ENCODE results near the gene AIFM1. TPM values are rescaled to one million over a fixed set of nuclear protein-coding genes. Genes with fewer than 3 reads are reported as not detected.

AIFM1 gene
- total and polyA plus RNA-seq, 12 donors, result 37.4 to 163 (median 69.6) TPM

DNA sequence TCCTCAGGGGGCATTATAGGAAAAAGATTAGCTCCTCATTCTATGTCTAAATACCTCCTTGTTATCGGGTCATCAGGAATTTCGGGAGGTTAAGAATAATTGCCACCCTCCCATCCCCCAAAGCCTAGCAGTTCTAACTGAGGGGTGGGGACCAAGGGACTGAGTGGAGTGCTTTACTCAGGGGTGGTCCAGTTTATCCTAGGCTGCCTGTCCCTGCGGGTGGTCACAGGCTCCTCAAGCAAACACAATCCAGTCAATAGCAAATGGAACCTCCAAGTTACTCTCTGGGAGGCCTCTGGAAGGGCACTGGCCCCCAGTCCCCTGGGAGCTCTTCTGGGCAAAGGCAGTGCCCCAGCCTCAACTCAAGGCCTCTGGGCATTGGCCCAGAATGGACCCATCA, 62.0 kb downstream of the AIFM1 start:
- WGBS, 4 donors, result 73 to 100% (median 83%) methylated on average over 2 to 3 of the region's 3 CpGs

DNA sequence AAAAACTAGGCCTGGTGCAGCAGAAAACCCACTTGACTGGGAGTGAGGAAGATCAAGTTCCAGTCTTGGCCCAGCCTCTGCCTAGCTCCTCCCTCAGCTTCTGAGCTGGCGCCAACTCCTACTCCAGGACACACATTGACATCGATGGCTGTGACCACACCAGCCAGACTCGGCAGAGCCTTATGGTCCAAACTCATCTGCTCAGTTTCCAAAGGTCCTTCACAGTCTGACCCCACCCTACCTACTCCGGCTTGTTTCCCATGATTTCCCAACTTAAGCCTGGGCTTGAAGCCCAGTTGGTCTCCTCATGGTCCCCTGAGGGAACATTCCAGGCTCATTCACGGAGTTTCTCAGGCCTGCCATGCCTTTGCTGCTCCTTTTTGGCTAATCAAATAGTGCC, 65.5 kb downstream of the AIFM1 start:
- 50 to 78% (median 63%) methylated on average over 1 to 5 of the region's 5 CpGs for WGBS, 4 donors

More for the DNA sequence above, 62.0 kb downstream of the AIFM1 start:
- intact Hi-C loops (cut with DNase I), result no loop called here
- Histone ChIP-seq H3K4me3 (no peak overlapping the region), H3K4me1 (replicated peaks in 1 of 2) (peaks cover 0 to 4% of the 10 kb centered on the region in 2 donors), H3K9me3 (replicated peaks in 1 of 3) (no peaks in the 10 kb centered on the region), H3K36me3 (replicated peaks in 1 of 2) (no peaks in the 10 kb centered on the region), H3K27me3 (no peaks in the 10 kb centered on the region), H3K27ac (no peak overlapping the region)
- DNase-seq, result no peak
- TF ChIP-seq POLR2A (IDR thresholded peaks at IDR 0.05), result no peak
- TF ChIP-seq, protein P1, sequence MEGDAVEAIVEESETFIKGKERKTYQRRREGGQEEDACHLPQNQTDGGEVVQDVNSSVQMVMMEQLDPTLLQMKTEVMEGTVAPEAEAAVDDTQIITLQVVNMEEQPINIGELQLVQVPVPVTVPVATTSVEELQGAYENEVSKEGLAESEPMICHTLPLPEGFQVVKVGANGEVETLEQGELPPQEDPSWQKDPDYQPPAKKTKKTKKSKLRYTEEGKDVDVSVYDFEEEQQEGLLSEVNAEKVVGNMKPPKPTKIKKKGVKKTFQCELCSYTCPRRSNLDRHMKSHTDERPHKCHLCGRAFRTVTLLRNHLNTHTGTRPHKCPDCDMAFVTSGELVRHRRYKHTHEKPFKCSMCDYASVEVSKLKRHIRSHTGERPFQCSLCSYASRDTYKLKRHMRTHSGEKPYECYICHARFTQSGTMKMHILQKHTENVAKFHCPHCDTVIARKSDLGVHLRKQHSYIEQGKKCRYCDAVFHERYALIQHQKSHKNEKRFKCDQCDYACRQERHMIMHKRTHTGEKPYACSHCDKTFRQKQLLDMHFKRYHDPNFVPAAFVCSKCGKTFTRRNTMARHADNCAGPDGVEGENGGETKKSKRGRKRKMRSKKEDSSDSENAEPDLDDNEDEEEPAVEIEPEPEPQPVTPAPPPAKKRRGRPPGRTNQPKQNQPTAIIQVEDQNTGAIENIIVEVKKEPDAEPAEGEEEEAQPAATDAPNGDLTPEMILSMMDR (IDR thresholded peaks at IDR 0.05), result no peak

GRCh38 chrX:130098210-130098552, 67.5 kb downstream of the AIFM1 start:
- 39 to 58% (median 56%) methylated on average over 5 of the region's 5 CpGs; no CpG with 5 or more reads in 1 of the 4 donors for WGBS, 4 donors
- TF ChIP-seq, protein P1 (IDR thresholded peaks at IDR 0.05), result no peak
- no peak for TF ChIP-seq POLR2A (IDR thresholded peaks at IDR 0.05)
- H3K27ac ChIP-seq, result peak overlapping the region in 1 of 5 donors; percentile 22

More for the DNA sequence above, 65.5 kb downstream of the AIFM1 start:
- no peak for TF ChIP-seq POLR2A (IDR thresholded peaks at IDR 0.05)
- TF ChIP-seq, protein P1 (IDR thresholded peaks at IDR 0.05), result no peak
- Histone ChIP-seq H3K4me3 (no peak overlapping the region), H3K9me3 (replicated peaks in 1 of 3) (no peaks in the 10 kb centered on the region), H3K4me1 (replicated peaks in 1 of 2) (peaks cover 0 to 15% of the 10 kb centered on the region in 2 donors), H3K27ac (peak overlapping the region in 1 of 5 donors; percentile 3), H3K36me3 (replicated peaks in 1 of 2) (no peaks in the 10 kb centered on the region), H3K27me3 (no peaks in the 10 kb centered on the region)
- DNase-seq, result peak in 4 of 7 donors; percentile 25 to 53 (median 36)
- intact Hi-C loops (cut with DNase I), result no loop called here

GRCh38 chrX:130097507-130098209, 68.0 kb downstream of the AIFM1 start:
- TF ChIP-seq, protein P1 (IDR thresholded peaks at IDR 0.05), result no peak
- TF ChIP-seq POLR2A (IDR thresholded peaks at IDR 0.05), result no peak
- no peaks in the 10 kb centered on the region for H3K36me3 ChIP-seq (replicated peaks in 1 of 2)

More at GRCh38 chrX:130098210-130098552, 67.5 kb downstream of the AIFM1 start:
- DNase-seq, result no peak
- Histone ChIP-seq H3K4me3 (no peak overlapping the region), H3K4me1 (replicated peaks in 1 of 2) (peaks cover 0 to 15% of the 10 kb centered on the region in 2 donors), H3K36me3 (replicated peaks in 1 of 2) (no peaks in the 10 kb centered on the region), H3K9me3 (replicated peaks in 1 of 3) (no peaks in the 10 kb centered on the region), H3K27me3 (no peaks in the 10 kb centered on the region)
- intact Hi-C loops (cut with DNase I), result no loop called here

More at GRCh38 chrX:130097507-130098209, 68.0 kb downstream of the AIFM1 start:
- DNase-seq, result peak in 4 of 7 donors; percentile 27 to 52 (median 30)
- H3K4me3 ChIP-seq, result no peak overlapping the region
- 49 to 89% (median 56%) methylated on average over 1 to 14 of the region's 14 CpGs for WGBS, 4 donors
- no peaks in the 10 kb centered on the region for H3K27me3 ChIP-seq
- intact Hi-C loops (cut with DNase I), result no loop called here
- H3K4me1 ChIP-seq (replicated peaks in 1 of 2), result peaks cover 0 to 15% of the 10 kb centered on the region in 2 donors
- H3K27ac ChIP-seq, result peak overlapping the region in 1 of 5 donors; percentile 22
- no peaks in the 10 kb centered on the region for H3K9me3 ChIP-seq (replicated peaks in 1 of 3)
